IPS-15b (cell line): ENCODE measurements around the gene LRR1.
"Not testable (repeated sequence)": the region's sequence is repeated elsewhere in the genome, so short reads cannot be mapped to it uniquely, and the experiment has no call there.

Experiments used
- H3K27me3 ChIP-seq: one replicate; pipeline ENCODE4 v1.6.1; 2013; ENCODE audit warnings: low read length; ENCODE audit not compliant: control insufficient read depth, insufficient read depth
- H3K36me3 ChIP-seq: one replicate; pipeline ENCODE4 v1.6.1; 2013; ENCODE audit warnings: low read length; ENCODE audit not compliant: control insufficient read depth, insufficient read depth
- H3K4me1 ChIP-seq: one replicate; pipeline ENCODE4 v1.6.1; 2013; ENCODE audit warnings: mild to moderate bottlenecking, low read length; ENCODE audit not compliant: control insufficient read depth, insufficient read depth
- H3K4me3 ChIP-seq: one replicate; pipeline ENCODE4 v1.5.1; 2013; ENCODE audit warnings: low read depth, low read length
- H3K9ac ChIP-seq: one replicate; pipeline ENCODE4 v1.6.1; 2013; ENCODE audit warnings: low read depth, mild to moderate bottlenecking, low read length
- H3K9me3 ChIP-seq: one replicate; pipeline ENCODE4 v1.6.1; 2013; ENCODE audit warnings: mild to moderate bottlenecking, low read length; ENCODE audit not compliant: control insufficient read depth, insufficient read depth

LRR1 gene

DNA sequence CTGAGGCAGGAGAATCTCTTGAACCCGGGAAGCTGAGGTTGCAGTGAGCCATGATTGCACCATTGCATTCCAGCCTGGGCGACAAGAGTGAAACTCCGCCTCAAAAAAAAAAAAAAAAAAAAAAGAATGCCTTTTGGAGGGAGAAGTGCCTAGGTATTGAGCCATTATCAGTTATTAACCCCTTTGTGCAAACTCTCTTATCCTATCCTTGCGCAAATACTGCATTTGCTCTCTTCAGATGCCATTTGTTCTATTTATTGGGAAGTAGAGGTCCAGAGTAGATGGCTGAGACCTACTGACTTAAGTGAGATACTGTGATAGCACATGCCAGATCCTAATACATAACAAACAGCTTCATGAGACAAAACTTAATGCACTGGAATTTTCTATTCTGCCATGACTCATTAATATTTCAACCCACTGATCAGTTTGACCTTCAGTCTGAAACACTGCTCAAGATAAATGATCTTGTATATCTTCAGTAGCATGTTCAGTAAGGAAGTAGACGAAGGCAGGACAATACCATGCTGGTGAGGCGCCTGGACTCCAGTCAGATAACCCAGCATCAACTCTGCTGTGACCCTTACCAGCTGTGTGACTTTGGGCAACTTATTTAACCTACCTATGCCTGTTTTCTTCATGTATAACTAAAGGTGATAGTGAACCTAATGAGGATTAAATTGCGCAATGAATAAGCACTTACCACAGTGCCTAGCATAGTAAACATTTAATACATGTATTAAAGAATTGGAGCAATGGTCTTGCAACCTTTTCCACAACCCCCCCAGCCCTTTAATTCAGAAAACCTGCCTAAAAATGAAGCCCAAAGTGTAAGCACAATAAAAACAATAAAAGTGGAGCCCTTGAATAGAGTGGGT, 42.0 kb downstream of the LRR1 start:
- H3K27me3 ChIP-seq: no peaks in the 10 kb centered on the region
- H3K9ac ChIP-seq: no peak overlapping the region
- peaks cover 6% of the 10 kb centered on the region for H3K36me3 ChIP-seq
- H3K4me1 ChIP-seq: no peaks in the 10 kb centered on the region
- no peak overlapping the region for H3K4me3 ChIP-seq
- H3K9me3 ChIP-seq: no peaks in the 10 kb centered on the region

DNA sequence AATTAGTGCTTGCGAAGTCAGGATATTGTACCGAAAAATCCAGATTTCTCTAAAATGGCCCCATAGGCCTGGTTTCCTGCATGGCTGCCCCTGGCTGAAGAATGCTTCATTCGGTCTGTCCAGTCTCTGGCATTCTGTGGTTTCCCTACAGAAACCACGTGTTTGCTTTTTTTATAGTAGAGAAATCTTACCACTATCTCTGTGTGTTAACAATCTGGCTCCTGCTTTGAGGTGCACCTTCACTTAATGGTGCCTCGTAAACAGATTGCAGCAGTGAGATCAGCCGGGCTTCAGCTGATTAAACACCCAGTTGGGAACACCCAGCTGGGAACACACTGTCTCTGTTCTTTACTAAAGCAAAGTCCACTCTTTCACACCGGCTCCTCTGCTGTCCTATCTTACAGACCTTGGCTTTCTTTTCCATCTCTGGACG, 43.0 kb downstream of the LRR1 start:
- Histone ChIP-seq H3K9ac (no peak overlapping the region), H3K4me3 (no peak overlapping the region), H3K4me1 (no peaks in the 10 kb centered on the region), H3K9me3 (no peaks in the 10 kb centered on the region), H3K27me3 (no peaks in the 10 kb centered on the region), H3K36me3 (peaks cover 6% of the 10 kb centered on the region)

DNA sequence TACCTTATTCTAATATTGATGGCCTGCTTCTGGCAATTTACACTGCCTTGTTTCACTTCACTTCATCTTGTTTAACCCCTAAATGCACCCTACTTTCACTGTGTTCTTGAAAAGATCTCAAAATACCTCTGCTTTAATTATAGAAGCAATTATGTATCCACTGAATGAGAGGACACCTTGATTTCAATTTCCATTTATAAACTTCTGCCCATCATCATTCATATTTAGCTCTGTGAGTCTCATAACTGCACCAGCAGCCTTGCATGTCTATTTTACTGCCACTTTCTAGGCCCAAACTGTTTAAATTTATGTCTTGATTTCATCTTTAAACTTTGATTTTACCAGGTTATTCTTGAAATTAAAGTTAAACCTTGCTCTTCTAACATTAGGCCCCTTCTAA, 43.4 kb downstream of the LRR1 start:
- Histone ChIP-seq H3K9me3 (no peaks in the 10 kb centered on the region), H3K27me3 (no peaks in the 10 kb centered on the region), H3K4me1 (no peaks in the 10 kb centered on the region), H3K4me3 (no peak overlapping the region), H3K36me3 (peaks cover 6% of the 10 kb centered on the region), H3K9ac (no peak overlapping the region)

DNA sequence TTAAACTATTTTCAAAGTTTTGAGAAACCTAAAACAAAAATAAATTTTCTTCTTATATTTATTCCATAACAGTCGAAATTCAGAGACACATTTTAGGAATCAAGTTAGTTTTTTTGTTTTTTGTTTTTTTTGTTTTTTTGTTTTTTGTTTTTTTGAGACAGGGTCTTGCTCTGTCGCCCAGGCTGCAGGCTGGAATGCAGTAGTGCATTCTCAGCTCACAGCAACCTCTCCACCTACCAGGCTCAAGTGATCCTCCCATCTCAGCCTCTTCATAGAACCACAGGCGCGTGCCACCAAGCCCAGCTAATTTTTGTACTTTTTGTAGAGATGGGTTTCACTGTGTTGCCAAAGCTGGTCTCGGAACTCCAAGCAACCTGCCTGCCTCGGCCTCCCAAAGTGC, 54.8 kb downstream of the LRR1 start:
- Histone ChIP-seq H3K9ac (no peak overlapping the region), H3K4me3 (no peak overlapping the region), H3K27me3 (no peaks in the 10 kb centered on the region), H3K36me3 (peaks cover 2% of the 10 kb centered on the region), H3K4me1 (no peaks in the 10 kb centered on the region), H3K9me3 (no peaks in the 10 kb centered on the region)

DNA sequence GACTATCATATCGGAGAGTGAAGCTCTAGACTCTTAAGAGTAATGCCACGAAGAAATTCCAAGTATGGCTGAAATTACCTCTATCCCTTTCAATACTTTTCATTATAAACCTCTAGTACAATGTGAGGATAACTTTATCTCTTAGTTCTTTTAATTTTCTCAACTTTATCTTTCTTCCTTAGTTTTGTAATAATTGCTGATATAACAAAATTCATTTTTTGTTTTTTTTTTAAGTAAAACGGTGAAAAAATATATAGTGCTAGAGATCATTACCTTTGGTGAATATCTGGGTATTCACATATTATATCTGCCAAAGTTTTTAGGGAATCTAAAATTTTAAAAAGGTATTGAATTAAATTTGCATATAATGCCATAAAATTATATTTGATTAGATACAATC, 55.8 kb downstream of the LRR1 start:
- Histone ChIP-seq H3K36me3 (peaks cover 2% of the 10 kb centered on the region), H3K9ac (no peak overlapping the region), H3K9me3 (no peaks in the 10 kb centered on the region)

DNA sequence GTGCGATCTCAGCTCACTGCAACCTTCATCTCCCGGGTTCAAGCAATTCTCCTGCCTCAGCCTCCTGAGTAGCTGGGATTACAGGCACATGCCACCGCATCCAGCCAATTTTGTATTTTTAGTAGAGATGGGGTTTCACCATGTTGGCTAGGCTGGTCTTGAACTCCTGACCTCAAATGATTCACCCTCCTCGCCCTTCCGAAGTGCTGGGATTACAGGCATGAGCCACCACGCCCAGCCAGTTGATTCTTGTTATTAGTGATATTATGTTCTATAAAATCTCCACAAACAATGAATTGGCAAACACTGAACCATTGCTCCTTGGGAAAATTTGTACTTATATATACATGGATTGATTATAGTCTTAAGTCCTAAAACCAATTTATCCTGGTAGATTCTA, 58.8 kb downstream of the LRR1 start:
- not testable (repeated sequence) for H3K9me3 ChIP-seq, H3K27me3 ChIP-seq, H3K4me3 ChIP-seq, H3K4me1 ChIP-seq, H3K9ac ChIP-seq, H3K36me3 ChIP-seq

More for the DNA sequence above, 55.8 kb downstream of the LRR1 start:
- Histone ChIP-seq H3K27me3 (no peaks in the 10 kb centered on the region), H3K4me1 (no peaks in the 10 kb centered on the region), H3K4me3 (no peak overlapping the region)

DNA sequence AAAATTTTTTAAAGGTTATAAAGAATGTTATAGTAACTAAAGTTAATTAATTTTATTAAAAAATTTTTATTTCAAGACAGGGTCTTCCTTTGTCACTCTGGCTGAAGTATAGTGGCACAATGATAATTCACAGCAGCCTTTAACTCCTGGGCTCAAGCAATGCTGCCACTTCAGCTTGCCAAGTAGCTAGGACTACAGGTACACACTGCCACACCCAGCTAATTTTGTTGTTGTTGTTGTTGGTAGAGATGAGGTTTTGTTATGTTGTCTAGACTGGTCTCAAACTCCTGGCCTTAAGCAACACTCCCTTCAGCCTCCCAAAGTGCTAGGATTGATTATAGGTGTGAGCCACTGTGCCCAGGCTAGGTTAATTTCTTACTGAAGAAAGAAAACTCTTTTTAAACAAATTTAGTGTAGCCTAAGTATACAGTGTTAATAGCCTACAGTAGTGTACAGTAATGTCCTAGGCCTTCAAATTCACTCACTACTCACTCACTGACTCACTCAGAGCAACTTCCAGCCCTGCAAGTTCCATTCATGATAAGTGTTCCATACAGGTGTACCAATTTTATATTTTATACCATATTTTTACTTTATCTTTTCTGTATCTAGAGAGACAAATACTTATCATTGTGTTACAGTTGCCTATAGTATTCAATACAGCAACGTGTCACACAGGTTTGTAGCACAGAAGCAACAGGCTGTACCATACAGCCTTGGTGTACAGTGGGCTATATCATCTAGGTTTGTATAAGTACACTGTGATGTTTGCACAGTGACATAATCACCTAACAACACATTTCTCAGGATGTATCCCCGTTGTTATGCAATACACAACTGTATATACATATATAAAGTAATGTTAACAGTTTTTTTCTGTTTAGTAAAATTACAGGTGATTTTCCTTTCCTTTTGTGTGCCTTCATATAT, 61.1 kb downstream of the LRR1 start:
- H3K4me3 ChIP-seq: no peak overlapping the region
- H3K27me3 ChIP-seq: no peaks in the 10 kb centered on the region
- H3K36me3 ChIP-seq: no peaks in the 10 kb centered on the region

More for the DNA sequence above, 61.1 kb downstream of the LRR1 start:
- no peaks in the 10 kb centered on the region for H3K9me3 ChIP-seq
- no peak overlapping the region for H3K9ac ChIP-seq
- no peaks in the 10 kb centered on the region for H3K4me1 ChIP-seq
